ENCODE measurements around the gene DKC1. TPM values are rescaled to one million over a fixed set of nuclear protein-coding genes. Genes with fewer than 3 reads are reported as not detected.

The DKC1 gene
- 150 to 187 TPM (median 161 TPM) in 5 replicates for total RNA-seq (2022; extraction: Qiagen RNA extraction)

GRCh38 chrX:154762537-154763296 lies at the start of gene DKC1:
Gene DKC1 (plus strand): TSS chrX:154762864. CDS start chrX:154762966, 102 bp downstream.

GRCh38 chrX:154750301-154751202 lies 12.1 kb upstream of the DKC1 start, which contains the start of gene GAB3:
Gene GAB3 (minus strand): TSS chrX:154751077. CDS start chrX:154751025, 52 bp downstream.

GRCh38 chrX:154804957-154805695 lies 42.5 kb downstream of the DKC1 start, which contains the start of gene MPP1:
Gene MPP1 (minus strand): TSS chrX:154805485. CDS start chrX:154805373, 112 bp downstream.

Other genes starting within 250 kb of the DKC1 start
- 34.7 to 46.6 TPM (median 42.6 TPM) in 5 replicates for gene FAM3A, start 246.6 kb upstream of the DKC1 start, total RNA-seq (2022; extraction: Qiagen RNA extraction)
- 1,257 to 1,682 TPM (median 1,603 TPM) in 5 replicates for gene G6PD, start 216.0 kb upstream of the DKC1 start, total RNA-seq (2022; extraction: Qiagen RNA extraction)
- gene IKBKG, start 215.2 kb upstream of the DKC1 start, total RNA-seq (2022; extraction: Qiagen RNA extraction): 30.1 to 42.7 TPM (median 40.9 TPM) in 5 replicates
- not detected in 5 replicates for gene CTAG1A, start 177.7 kb upstream of the DKC1 start, total RNA-seq (2022; extraction: Qiagen RNA extraction)
- not detected in 5 replicates for gene CTAG1B, start 143.6 kb upstream of the DKC1 start, total RNA-seq (2022; extraction: Qiagen RNA extraction)
- not detected in 5 replicates for gene CTAG2, start 109.3 kb upstream of the DKC1 start, total RNA-seq (2022; extraction: Qiagen RNA extraction)
- gene GAB3, start 11.8 kb upstream of the DKC1 start, total RNA-seq (2022; extraction: Qiagen RNA extraction): 0.41 to 1.1 TPM (median 0.90 TPM) in 5 replicates
- gene MPP1, start 42.6 kb downstream of the DKC1 start, total RNA-seq (2022; extraction: Qiagen RNA extraction): 15.5 to 17.3 TPM (median 16.8 TPM) in 5 replicates
- gene SMIM9, start 71.8 kb downstream of the DKC1 start, total RNA-seq (2022; extraction: Qiagen RNA extraction): not detected in 5 replicates
- gene F8A1, start 123.5 kb downstream of the DKC1 start, total RNA-seq (2022; extraction: Qiagen RNA extraction): 62.4 to 93.4 TPM (median 84.6 TPM) in 5 replicates

Measured in A549 treated with dexamethasone at 1 μM for 4 hours (cell line).